RKO (cell line): ENCODE measurements around the gene ASCC3.
"Not testable (repeated sequence)": the region's sequence is repeated elsewhere in the genome, so short reads cannot be mapped to it uniquely, and the experiment has no call there.

Experiments
- DNase-seq: peaks from one replicate; pipeline ENCODE4 v3.0.0-alpha.2; 2016; ENCODE audit warnings: low spot score

The ASCC3 gene

GRCh38 chr6:100881707-100882040 is 545 bp upstream of the ASCC3 start:
- peak; percentile 19 for DNase-seq

GRCh38 chr6:100880149-100880852 is 828 bp downstream of the ASCC3 start:
- peak; percentile 15 for DNase-seq

- DNase-seq, result no peak
Observed at GRCh38 chr6:100879317-100879716, 1.8 kb downstream of the ASCC3 start.

GRCh38 chr6:100877851-100878250 is 3.3 kb downstream of the ASCC3 start:
- no peak for DNase-seq

GRCh38 chr6:100876251-100876650 is 4.9 kb downstream of the ASCC3 start:
- no peak for DNase-seq

- DNase-seq, result no peak
Observed at GRCh38 chr6:100865525-100865924, 15.6 kb downstream of the ASCC3 start.

- no peak for DNase-seq
Observed at GRCh38 chr6:100862063-100862462, 19.1 kb downstream of the ASCC3 start.

- no peak for DNase-seq
Observed at GRCh38 chr6:100856146-100856545, 25.0 kb downstream of the ASCC3 start.

GRCh38 chr6:100851819-100852218 is 29.3 kb downstream of the ASCC3 start:
- no peak for DNase-seq

- no peak for DNase-seq
Observed at GRCh38 chr6:100850174-100850573, 31.0 kb downstream of the ASCC3 start.

GRCh38 chr6:100846276-100846675 is 34.9 kb downstream of the ASCC3 start:
- no peak for DNase-seq

GRCh38 chr6:100845676-100846075 is 35.5 kb downstream of the ASCC3 start:
- DNase-seq, result no peak

GRCh38 chr6:100839419-100839818 is 41.7 kb downstream of the ASCC3 start:
- no peak for DNase-seq

- no peak for DNase-seq
Observed at GRCh38 chr6:100838011-100838410, 43.1 kb downstream of the ASCC3 start.

- no peak for DNase-seq
Observed at GRCh38 chr6:100833972-100834574, 47.1 kb downstream of the ASCC3 start.

- DNase-seq, result not testable (repeated sequence)
Observed at GRCh38 chr6:100829077-100829595, 52.0 kb downstream of the ASCC3 start.

GRCh38 chr6:100823041-100823440 is 58.1 kb downstream of the ASCC3 start:
- no peak for DNase-seq

GRCh38 chr6:100818066-100818465 is 63.1 kb downstream of the ASCC3 start:
- DNase-seq, result no peak

- no peak for DNase-seq
Observed at GRCh38 chr6:100810015-100810414, 71.1 kb downstream of the ASCC3 start.

GRCh38 chr6:100809346-100809745 is 71.8 kb downstream of the ASCC3 start:
- no peak for DNase-seq

- DNase-seq, result peak; percentile 71
Observed at GRCh38 chr6:100808638-100809275, 72.4 kb downstream of the ASCC3 start.

- DNase-seq, result no peak
Observed at GRCh38 chr6:100806296-100806695, 74.8 kb downstream of the ASCC3 start.
